HPDE6-E6E7 (cell line): Measurements from ENCODE around the gene ECEL1.

Experiments used
- DNase-seq: peaks from one replicate; pipeline ENCODE4 v3.0.0; 2011; ENCODE audit warnings: missing footprints; ENCODE audit errors: extremely low spot score

The ECEL1 gene

DNA sequence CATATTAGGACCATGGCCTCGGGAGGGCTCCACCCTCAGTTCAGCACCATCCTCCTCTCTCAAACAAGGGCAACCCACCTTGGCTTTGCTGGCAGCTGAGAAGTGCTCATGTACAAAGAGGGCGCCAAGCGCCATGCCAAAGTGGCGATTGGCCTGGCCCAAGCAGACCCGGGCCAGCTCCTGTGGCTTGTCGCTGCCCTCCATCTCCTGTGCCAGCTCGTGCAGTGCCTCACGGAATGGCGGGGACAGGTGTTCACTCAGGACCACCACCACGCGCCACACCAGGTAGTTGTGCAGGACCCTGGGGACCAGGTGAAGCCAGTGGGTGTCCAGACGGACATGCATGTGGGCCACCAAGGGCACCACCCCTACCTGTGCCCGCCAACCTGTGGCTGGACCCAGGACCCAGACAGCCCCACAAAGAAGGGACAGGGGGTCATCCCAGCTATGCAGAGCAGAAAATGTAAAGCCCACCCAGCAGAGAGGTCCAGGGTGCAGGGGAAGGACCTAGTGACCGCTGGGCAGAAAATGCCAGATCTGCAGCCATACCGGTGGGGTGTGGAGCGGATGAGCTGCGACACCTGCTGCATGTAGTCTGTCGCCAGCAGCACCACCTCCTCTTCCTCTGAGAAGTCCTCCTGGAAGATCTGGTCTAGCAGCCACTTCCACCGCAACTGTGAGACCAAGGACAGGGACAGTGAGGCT lies 3.6 kb downstream of the ECEL1 start:
- DNase-seq, result no peak

- DNase-seq, result no peak
Observed at GRCh38 chr2:232483311-232483922, 4.2 kb downstream of the ECEL1 start.

DNA sequence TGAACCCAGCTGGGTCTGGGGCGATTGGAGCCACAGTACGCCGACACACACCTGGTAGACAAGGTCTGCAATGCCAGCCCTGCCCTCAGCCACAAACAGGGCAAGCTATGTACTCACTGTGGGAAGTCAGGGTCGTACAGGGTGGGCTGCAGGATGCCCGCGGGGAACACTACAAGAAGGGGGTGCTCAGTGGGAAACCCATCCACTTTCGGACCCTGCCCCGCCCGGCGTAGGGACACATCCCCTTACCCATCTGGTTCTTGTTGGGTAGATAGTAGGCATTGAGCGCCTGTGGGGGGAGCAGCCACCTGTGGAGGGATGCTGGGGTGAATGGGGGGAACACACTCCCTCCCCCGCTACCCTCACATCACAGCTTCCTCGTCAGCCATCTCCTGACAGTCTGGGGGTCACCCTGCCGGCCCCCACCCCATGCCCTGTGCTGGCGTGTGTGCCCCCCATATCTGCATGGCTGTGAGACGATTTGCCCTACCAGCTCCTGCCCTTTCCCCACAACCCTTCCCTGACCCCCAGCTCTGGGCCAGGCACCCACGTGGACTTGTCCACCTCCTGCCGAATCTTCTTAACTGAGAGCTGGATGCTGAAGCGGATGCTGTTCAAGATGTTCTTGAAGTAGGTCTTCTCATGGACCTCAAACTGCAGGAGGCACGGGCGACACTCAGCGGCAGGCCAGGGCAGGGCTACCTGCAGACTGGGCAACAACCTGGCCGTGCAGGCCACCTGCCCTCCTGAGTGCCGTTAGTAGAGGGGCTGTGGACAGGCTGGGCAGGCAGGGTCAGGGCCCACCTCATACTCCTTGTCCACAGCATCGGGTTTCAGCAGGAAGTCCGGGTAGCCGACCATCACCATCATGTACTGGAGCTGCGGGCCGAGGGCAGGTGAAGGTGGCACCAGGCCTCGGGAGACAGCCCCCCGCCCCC lies 5.1 kb downstream of the ECEL1 start:
- DNase-seq, result no peak

DNA sequence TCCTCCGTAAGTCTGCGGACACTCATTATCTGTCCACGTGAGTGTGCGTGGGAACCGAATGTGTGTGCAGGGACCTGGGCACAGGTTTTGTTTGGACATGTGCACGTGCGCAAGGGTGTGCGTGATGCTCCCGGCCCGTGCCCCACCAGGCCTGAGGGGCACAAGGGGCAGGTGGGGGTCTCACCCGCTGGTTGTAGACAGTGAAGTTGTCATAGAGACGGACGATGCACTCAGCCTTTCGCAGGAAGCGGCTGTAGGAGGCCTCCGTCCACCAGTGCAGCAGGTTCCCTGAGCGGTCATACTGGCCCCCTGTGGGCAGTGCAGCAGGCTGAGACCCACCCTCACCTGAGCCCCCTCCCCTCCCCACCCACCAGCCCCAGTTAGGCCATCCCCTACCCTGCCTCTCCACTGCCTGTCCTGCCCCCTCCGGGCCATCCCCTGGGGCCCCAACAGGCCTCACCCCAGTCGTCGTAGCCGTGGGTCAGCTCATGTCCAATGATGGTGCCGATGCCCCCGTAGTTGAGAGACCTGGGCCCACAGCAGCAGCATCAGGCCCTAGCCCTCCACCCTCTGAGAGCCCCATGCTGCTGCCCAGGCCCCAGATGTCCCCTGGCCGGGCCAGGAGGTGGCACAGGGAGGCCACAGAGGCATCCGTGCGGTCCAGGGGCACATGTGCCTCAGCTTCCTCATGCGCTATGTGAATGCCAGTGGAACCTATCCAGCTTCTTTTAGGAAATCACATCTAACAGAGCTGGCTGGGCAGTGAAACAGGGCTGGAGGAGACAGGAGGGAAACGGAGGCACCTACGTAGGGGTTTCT lies 6.1 kb downstream of the ECEL1 start:
- no peak for DNase-seq

GRCh38 chr2:232480201-232481190 lies 7.1 kb downstream of the ECEL1 start:
- no peak for DNase-seq

GRCh38 chr2:232479341-232480200 lies 8.1 kb downstream of the ECEL1 start:
- no peak for DNase-seq

DNA sequence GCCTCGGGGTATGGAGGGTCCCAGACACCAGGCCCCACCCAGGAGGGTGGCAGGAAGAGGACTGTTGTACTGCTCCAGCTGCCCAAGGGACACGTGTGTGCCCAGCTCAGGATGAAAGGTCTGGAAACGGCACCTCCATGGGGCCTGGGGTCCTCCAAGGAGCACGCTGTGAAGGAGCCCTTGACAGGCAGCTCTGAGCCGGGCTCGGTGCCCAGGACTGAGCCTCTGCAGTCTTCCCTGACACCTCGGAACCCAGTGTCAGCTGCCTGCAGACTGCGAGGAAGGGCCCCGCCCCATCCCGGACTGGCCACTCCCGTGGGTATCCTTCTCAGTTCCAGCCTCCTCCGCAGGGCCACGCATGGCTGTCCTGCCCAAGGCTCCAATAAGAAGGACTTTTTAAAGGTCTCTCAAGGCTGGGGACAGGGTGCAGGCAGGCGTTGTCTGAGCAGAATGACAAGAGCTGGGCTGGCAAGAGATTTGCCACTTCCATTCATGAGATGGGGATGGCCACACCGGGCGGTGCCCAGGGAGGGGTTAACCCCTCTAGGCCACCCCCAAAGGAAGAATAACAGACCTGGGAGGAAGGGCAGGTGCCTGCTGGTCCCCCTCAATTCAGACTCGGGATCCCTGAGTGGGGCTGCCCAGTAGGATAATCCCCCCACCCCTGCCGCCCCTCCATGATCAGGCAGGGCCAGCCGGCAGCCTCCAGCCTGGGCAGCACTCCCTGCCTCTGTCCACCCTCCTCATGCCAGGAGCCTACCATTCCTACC lies 8.9 kb downstream of the ECEL1 start:
- DNase-seq, result no peak

- DNase-seq, result no peak
Observed at GRCh38 chr2:232477751-232478510, 9.7 kb downstream of the ECEL1 start.

GRCh38 chr2:232476791-232477190 lies 10.8 kb downstream of the ECEL1 start:
- DNase-seq, result no peak

GRCh38 chr2:232476045-232476444 lies 11.6 kb downstream of the ECEL1 start:
- no peak for DNase-seq

- no peak for DNase-seq
Observed at GRCh38 chr2:232473467-232473890, 14.2 kb downstream of the ECEL1 start.

DNA sequence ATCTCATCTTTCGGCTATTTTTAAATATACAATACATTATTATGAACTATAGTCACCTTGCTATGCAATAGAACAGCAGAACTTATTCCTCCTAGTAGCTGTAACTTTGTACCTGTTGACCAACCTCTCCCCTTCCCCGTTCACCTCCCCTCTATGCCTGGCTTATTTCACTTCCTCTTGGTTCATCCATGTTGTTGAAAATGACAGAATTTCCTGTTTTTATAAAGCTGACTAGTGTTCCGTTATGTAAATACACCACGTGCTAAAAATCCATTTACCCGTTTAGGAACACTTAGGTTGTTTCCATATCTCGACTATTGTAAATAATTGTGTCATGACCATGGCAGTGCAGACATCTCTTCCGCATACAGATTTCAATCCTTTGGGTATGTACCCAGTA lies 21.4 kb downstream of the ECEL1 start:
- DNase-seq, result no peak

DNA sequence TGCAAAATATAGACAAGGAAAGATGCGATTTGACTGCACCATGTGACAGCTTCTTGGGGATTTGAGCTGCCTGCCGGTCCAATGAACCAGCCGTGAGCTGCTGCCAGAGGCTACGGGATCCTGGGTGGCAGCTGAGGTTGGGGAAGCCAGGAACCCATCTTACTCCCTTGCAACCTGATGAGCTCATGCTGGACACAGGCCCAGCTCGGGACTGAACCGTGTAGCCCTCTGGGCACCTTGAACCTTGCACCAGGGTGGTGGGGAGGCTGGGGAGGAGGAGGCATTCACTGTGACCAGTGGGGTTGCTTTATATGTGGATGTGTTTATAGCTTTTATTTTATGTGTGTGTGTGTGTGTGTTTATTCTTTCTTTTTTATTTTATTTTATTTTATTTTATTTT lies 22.6 kb downstream of the ECEL1 start:
- DNase-seq, result no peak

DNA sequence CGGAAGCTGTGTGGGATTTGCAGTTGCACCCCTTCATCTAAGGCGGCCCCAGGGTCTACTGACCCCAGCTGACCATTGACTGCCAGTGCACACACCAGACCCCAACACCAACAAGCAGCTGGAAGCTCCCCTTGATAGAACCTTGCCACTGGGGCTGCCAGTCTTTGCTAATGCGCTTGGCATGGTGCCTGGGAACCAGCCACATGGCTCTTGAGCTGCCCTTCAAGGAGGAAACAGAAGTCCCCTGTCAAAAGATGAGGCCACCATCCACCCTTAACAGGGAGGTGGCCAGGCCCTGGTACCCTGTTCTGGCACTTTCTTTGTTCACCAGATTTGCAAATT lies 23.1 kb downstream of the ECEL1 start:
- no peak for DNase-seq

GRCh38 chr2:232463701-232464543 lies 23.7 kb downstream of the ECEL1 start:
- DNase-seq, result no peak

- DNase-seq, result no peak
Observed at GRCh38 chr2:232460171-232460570, 27.5 kb downstream of the ECEL1 start.

GRCh38 chr2:232459419-232460035 lies 28.1 kb downstream of the ECEL1 start:
- DNase-seq, result no peak
